Kidney epithelial cell (primary cell): ENCODE results near the gene DPH6. TPM values are rescaled to one million over a fixed set of nuclear protein-coding genes. Genes with fewer than 3 reads are reported as not detected.

Source experiments
- DNase-seq: peaks from one replicate; pipeline ENCODE4 v3.0.0-alpha.2; 2010; ENCODE audit warnings: low read depth
- H3K27me3 ChIP-seq: 2 replicates; pipeline ENCODE4 v1.6.0; 2011; ENCODE audit warnings: low read length; ENCODE audit not compliant: control insufficient read depth, insufficient read depth
- H3K36me3 ChIP-seq: 2 replicates; pipeline ENCODE4 v1.5.1; 2011; ENCODE audit warnings: low read length; ENCODE audit not compliant: control insufficient read depth, insufficient read depth
- H3K4me3 ChIP-seq: 2 replicates; pipeline ENCODE4 v1.5.1; 2011; ENCODE audit warnings: low read depth, mild to moderate bottlenecking, control low read depth, low read length
- total RNA-seq: library from RNA; depleted of rRNA; stranded (reverse); fragments of >200 nt; gene quantifications from 2 replicates; pipeline ENCODE4 v1.2.3, GENCODE V29; 2015
- TF ChIP-seq, protein P1 (sequence below): IDR thresholded peaks from 2 replicates; pipeline ENCODE4 v1.5.1; 2011; ENCODE audit warnings: mild to moderate bottlenecking, moderate library complexity, low read length, control low read depth, inconsistent platforms; ENCODE audit not compliant: insufficient read depth, poor library complexity, severe bottlenecking

The DPH6 gene
- total RNA-seq, 1 donor from 2014 or later: 13.5 TPM

- H3K4me3 ChIP-seq: no peak overlapping the region
- H3K36me3 ChIP-seq: peaks cover 2% of the 10 kb centered on the region
- no peak for DNase-seq
- TF ChIP-seq, protein P1, sequence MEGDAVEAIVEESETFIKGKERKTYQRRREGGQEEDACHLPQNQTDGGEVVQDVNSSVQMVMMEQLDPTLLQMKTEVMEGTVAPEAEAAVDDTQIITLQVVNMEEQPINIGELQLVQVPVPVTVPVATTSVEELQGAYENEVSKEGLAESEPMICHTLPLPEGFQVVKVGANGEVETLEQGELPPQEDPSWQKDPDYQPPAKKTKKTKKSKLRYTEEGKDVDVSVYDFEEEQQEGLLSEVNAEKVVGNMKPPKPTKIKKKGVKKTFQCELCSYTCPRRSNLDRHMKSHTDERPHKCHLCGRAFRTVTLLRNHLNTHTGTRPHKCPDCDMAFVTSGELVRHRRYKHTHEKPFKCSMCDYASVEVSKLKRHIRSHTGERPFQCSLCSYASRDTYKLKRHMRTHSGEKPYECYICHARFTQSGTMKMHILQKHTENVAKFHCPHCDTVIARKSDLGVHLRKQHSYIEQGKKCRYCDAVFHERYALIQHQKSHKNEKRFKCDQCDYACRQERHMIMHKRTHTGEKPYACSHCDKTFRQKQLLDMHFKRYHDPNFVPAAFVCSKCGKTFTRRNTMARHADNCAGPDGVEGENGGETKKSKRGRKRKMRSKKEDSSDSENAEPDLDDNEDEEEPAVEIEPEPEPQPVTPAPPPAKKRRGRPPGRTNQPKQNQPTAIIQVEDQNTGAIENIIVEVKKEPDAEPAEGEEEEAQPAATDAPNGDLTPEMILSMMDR: no peak
- no peaks in the 10 kb centered on the region for H3K27me3 ChIP-seq
These were observed 61.6 kb downstream of the DPH6 start for GRCh38 chr15:35484231-35484945.

DNA sequence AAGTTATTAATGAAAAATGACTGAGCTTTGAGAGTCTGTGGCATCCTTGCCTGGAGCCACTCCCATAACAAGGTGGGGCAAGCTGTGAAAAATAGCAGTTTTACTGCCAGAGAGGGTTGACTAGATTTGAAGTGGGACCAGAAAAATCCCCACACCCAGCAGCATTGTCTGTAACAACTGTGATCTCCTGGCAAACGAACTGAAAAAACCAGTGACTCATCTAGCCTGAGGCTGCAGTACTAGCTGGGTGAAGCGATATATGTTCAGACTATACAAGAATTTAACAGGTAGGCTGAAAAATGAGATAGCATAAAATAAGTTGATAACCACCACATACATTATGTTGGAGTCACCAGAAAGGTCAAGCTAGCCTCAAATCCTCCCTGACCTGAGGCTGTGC, 64.0 kb downstream of the DPH6 start:
- no peak overlapping the region for H3K4me3 ChIP-seq
- H3K36me3 ChIP-seq: no peaks in the 10 kb centered on the region
- TF ChIP-seq, protein P1: no peak
- H3K27me3 ChIP-seq: no peaks in the 10 kb centered on the region
- peak; percentile 65 for DNase-seq

- no peaks in the 10 kb centered on the region for H3K27me3 ChIP-seq
- H3K36me3 ChIP-seq: no peaks in the 10 kb centered on the region
- TF ChIP-seq, protein P1: no peak
- DNase-seq: no peak
- H3K4me3 ChIP-seq: no peak overlapping the region
These were observed 64.9 kb downstream of the DPH6 start for GRCh38 chr15:35481064-35481463.

DNA sequence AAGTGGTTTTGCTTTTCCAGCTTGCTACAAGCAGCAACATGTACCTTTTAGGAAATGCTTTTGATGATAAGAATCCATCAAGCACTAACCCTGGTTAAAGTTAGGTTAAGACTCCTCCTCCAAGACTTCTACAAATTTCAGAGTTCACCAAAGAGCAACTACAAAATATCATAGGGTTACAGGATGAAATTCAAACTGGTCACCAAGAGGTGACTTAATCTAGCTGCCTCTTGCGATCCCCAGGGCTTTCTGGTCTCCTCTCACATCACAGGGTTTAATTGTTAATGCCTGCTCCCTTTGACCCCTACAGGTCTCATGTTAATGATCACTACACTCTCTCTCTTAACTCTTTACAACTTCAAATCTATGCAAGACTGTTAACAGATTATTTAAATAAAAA, 66.5 kb downstream of the DPH6 start:
- Histone ChIP-seq H3K4me3 (no peak overlapping the region), H3K27me3 (no peaks in the 10 kb centered on the region), H3K36me3 (no peaks in the 10 kb centered on the region)
- TF ChIP-seq, protein P1: no peak
- DNase-seq: no peak

GRCh38 chr15:35477312-35478262, 68.4 kb downstream of the DPH6 start:
- no peaks in the 10 kb centered on the region for H3K36me3 ChIP-seq
- DNase-seq: no peak
- H3K27me3 ChIP-seq: no peaks in the 10 kb centered on the region
- no peak overlapping the region for H3K4me3 ChIP-seq
- TF ChIP-seq, protein P1: no peak
